ENCODE measurements around the gene GTF2A2. TPM values are rescaled to one million over a fixed set of nuclear protein-coding genes. Genes with fewer than 3 reads are reported as not detected.

The GTF2A2 gene
- total and polyA plus RNA-seq, 4 donors: 11.7 to 101 (median 27.2) TPM

- Histone ChIP-seq H3K4me3 (ENCODE audit: low read depth in 1 of 3, low read length in 3 of 3) (no peak overlapping the region), H3K27me3 (ENCODE audit: control insufficient read depth in 4 of 4, insufficient read depth in 4 of 4, low read length in 3 of 4) (no peaks in the 10 kb centered on the region), H3K9ac (ENCODE audit: low read depth in 1 of 2, low read length in 2 of 2) (no peak overlapping the region), H3K27ac (ENCODE audit: low read depth in 1 of 2, low read length in 2 of 2) (no peak overlapping the region), H3K4me1 (ENCODE audit: control insufficient read depth in 4 of 4, insufficient read depth in 4 of 4, low read length in 3 of 4) (peaks cover 7 to 15% (median 10%) of the 10 kb centered on the region in 4 donors), H3K36me3 (ENCODE audit: control insufficient read depth in 4 of 4, insufficient read depth in 3 of 4, low read depth in 1 of 4, low read length in 3 of 4) (no peaks in the 10 kb centered on the region), H3K9me3 (ENCODE audit: control insufficient read depth in 4 of 4, low read length in 3 of 4) (no peaks in the 10 kb centered on the region)
- no peak for DNase-seq (ENCODE audit: low spot score)
- TF ChIP-seq CTCF (IDR thresholded peaks at IDR 0.05; ENCODE audit: low read depth, low read length, missing input control): no peak
- no peak for TF ChIP-seq REST (IDR thresholded peaks at IDR 0.05)
- no peak for TF ChIP-seq HNF4A (conservative IDR thresholded peaks at IDR 0.05)
- no peak for TF ChIP-seq RXRA (IDR thresholded peaks at IDR 0.05)
- TF ChIP-seq HNF4G (IDR thresholded peaks at IDR 0.05): no peak
- TF ChIP-seq GABPA (IDR thresholded peaks at IDR 0.05 in 1 of 2, conservative IDR thresholded peaks at IDR 0.05 in 1 of 2): no peak
- TF ChIP-seq SP1 (IDR thresholded peaks at IDR 0.05): no peak
- TF ChIP-seq MAX (IDR thresholded peaks at IDR 0.05): no peak
- no peak for TF ChIP-seq JUND (IDR thresholded peaks at IDR 0.05)
- TF ChIP-seq TAF1 (conservative IDR thresholded peaks at IDR 0.05): no peak
- TF ChIP-seq EGR1 (IDR thresholded peaks at IDR 0.05; ENCODE audit: low read depth in 2 of 2): no peak
- no peak for TF ChIP-seq ZBTB33 (IDR thresholded peaks at IDR 0.05)
- no peak for TF ChIP-seq ATF3 (IDR thresholded peaks at IDR 0.05)
- no peak for TF ChIP-seq FOXA1 (IDR thresholded peaks at IDR 0.05)
- no peak for TF ChIP-seq NR2F2 (IDR thresholded peaks at IDR 0.05)
- TF ChIP-seq RAD21 (IDR thresholded peaks at IDR 0.05): no peak
- TF ChIP-seq YY1 (IDR thresholded peaks at IDR 0.05): no peak
- no peak for TF ChIP-seq FOXA2 (IDR thresholded peaks at IDR 0.05)
- 89% methylated on average over 1 of the region's 1 CpG for WGBS
Measured at GRCh38 chr15:59694779-59695178, 37.5 kb upstream of the GTF2A2 start.

Measured in liver (tissue), 9 donors.